ENCODE results near the gene ZNF784. TPM values are rescaled to one million over a fixed set of nuclear protein-coding genes. Genes with fewer than 3 reads are reported as not detected.

ZNF784 gene
- total and polyA plus RNA-seq, 9 of the 15 experiments (the other 6 are each of a cell fraction or from before 2014, with no cell fraction given), result 0.14 to 6.1 (median 2.1) TPM

DNA sequence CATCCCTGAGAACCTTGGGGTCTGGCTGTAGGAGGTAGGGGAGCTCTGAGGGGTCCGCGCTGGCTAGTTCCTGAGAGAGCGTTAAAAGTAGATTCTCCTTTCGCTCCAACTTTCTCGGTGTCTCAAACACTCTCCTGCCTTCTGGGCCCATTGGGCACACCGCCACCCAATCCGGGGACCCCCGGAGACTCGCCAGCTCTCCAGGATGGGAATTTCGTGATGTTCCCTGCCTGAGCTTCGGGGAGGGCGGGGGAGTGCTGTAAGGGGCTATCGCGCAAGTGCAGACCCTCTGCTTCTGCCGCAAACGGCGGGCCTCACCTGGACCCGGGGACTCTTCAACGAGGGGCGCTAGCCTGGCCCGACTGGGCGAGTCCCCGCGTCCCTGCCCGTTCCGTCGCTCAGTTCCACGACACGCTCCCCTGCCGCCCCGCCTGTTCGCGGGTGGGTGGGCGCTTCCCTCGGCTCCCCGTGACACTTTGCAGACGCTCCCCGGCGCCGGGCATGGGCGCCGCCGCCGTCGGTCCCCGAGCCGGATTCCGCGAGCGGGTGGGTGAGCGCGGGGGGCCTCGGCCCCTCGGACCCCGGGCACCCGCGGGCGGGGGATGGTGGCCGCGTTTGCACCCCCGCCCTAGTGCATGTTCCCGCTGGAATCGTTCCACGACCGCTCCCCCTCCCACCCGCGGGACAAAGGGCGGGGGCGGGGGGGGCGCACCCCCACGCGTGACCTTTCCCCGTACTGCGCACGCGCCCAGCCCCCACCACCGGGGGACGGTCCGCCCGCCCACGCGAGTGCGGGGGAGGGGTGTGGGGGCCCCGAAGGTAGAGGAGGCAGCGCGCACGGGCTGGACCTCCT lies 23.6 kb upstream of the ZNF784 start, which contains the start of gene CCDC106 (continued):
- TF ChIP-seq, protein P1, sequence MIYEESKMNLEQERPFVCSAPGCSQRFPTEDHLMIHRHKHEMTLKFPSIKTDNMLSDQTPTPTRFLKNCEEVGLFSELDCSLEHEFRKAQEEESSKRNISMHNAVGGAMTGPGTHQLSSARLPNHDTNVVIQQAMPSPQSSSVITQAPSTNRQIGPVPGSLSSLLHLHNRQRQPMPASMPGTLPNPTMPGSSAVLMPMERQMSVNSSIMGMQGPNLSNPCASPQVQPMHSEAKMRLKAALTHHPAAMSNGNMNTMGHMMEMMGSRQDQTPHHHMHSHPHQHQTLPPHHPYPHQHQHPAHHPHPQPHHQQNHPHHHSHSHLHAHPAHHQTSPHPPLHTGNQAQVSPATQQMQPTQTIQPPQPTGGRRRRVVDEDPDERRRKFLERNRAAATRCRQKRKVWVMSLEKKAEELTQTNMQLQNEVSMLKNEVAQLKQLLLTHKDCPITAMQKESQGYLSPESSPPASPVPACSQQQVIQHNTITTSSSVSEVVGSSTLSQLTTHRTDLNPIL (CRISPR knock-in tag; IDR thresholded peaks at IDR 0.05), result no peak
- TF ChIP-seq, protein P2, sequence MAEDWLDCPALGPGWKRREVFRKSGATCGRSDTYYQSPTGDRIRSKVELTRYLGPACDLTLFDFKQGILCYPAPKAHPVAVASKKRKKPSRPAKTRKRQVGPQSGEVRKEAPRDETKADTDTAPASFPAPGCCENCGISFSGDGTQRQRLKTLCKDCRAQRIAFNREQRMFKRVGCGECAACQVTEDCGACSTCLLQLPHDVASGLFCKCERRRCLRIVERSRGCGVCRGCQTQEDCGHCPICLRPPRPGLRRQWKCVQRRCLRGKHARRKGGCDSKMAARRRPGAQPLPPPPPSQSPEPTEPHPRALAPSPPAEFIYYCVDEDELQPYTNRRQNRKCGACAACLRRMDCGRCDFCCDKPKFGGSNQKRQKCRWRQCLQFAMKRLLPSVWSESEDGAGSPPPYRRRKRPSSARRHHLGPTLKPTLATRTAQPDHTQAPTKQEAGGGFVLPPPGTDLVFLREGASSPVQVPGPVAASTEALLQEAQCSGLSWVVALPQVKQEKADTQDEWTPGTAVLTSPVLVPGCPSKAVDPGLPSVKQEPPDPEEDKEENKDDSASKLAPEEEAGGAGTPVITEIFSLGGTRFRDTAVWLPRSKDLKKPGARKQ (CRISPR knock-in tag; IDR thresholded peaks at IDR 0.05), result no peak
- TF ChIP-seq RBM15 (IDR thresholded peaks at IDR 0.05; ENCODE audit: insufficient read depth, low read length) (no peak), ZNF444 (CRISPR knock-in tag; IDR thresholded peaks at IDR 0.05) (no peak), KLF13 (tag; IDR thresholded peaks at IDR 0.05; ENCODE audit: borderline replicate concordance, low read depth) (no peak), NR1H2 (CRISPR knock-in tag; IDR thresholded peaks at IDR 0.05) (no peak), NUFIP1 (IDR thresholded peaks at IDR 0.05; ENCODE audit: partially characterized antibody) (no peak), MAFG (tag; conservative IDR thresholded peaks at IDR 0.05) (no peak), EHMT2 (IDR thresholded peaks at IDR 0.05) (peak; percentile 84; the same call in 1 of the 2 replicates), CLOCK (CRISPR knock-in tag; IDR thresholded peaks at IDR 0.05; ENCODE audit: borderline replicate concordance) (no peak), RBBP5 (IDR thresholded peaks at IDR 0.05; ENCODE audit: borderline replicate concordance, insufficient read depth, low read length, poor library complexity, severe bottlenecking) (peak; percentile 36), ZNF778 (CRISPR knock-in tag; IDR thresholded peaks at IDR 0.05) (no peak), THRA (IDR thresholded peaks at IDR 0.05) (no peak), KDM5B (IDR thresholded peaks at IDR 0.05; ENCODE audit: insufficient replicate concordance, low read depth, low read length) (no peak), C11orf30 (IDR thresholded peaks at IDR 0.05; ENCODE audit: low read depth) (no peak), GTF3C2 (IDR thresholded peaks at IDR 0.05; ENCODE audit: borderline replicate concordance, extremely low read depth, insufficient read length) (no peak)

Measured in K562 (cell line).